Breast epithelium (tissue), 4 donors: Measurements from ENCODE around the gene PRR35. TPM values are rescaled to one million over a fixed set of nuclear protein-coding genes. Genes with fewer than 3 reads are reported as not detected.

ENCODE experiments used
- DNase-seq, 2 donors: peaks; one replicate each; pipeline ENCODE4 v3.0.0-alpha.2; 2019; ENCODE audit warnings: low spot score in 2 of 2
- H3K27ac ChIP-seq, 2 donors: fragments of 200-600 bp; sonication (generic) in 1 of 2; one replicate each; pipeline ENCODE4 v1.5.1; 2016 to 2019; ENCODE audit warnings: mild to moderate bottlenecking in 1 of 2
- H3K27me3 ChIP-seq, 2 donors: fragments of 200-600 bp; sonication (generic) in 1 of 2; one replicate each; pipeline versions ENCODE4 v1.5.1 to v1.6.0; 2017 to 2019; ENCODE audit warnings: control low read depth in 1 of 2, mild to moderate bottlenecking in 1 of 2
- H3K36me3 ChIP-seq: fragments of 200-600 bp; one replicate; pipeline ENCODE4 v1.5.1; 2019
- H3K4me1 ChIP-seq, 2 donors: fragments of 200-600 bp; sonication (generic); one replicate each; pipeline ENCODE4 v1.5.1; 2016 to 2019; ENCODE audit warnings: control low read depth in 1 of 2
- H3K4me3 ChIP-seq, 3 donors: fragments of 200-600 bp; sonication (generic); 1 replicate in 2 of 3; 2 replicates in 1 of 3; pipeline ENCODE4 v1.5.1; 2016 to 2019; ENCODE audit warnings: mild to moderate bottlenecking in 3 of 3, moderate library complexity in 2 of 3
- H3K9me3 ChIP-seq, 2 donors: fragments of 200-600 bp; sonication (generic) in 1 of 2; one replicate each; pipeline ENCODE4 v1.5.1; 2016 to 2019; ENCODE audit warnings: control low read depth in 1 of 2
- CTCF ChIP-seq, 3 donors: fragments of 450-650 bp; IDR thresholded peaks; one replicate each; pipeline ENCODE4 v1.5.1; 2016 to 2017; ENCODE audit warnings: antibody characterized with exemption in 3 of 3, mild to moderate bottlenecking in 3 of 3, moderate library complexity in 3 of 3
- POLR2A ChIP-seq: fragments of 450-650 bp; IDR thresholded peaks from one replicate; pipeline ENCODE4 v1.6.1; 2016; ENCODE audit warnings: antibody characterized with exemption, mild to moderate bottlenecking, moderate library complexity
- POLR2AphosphoS5 ChIP-seq, 3 donors: sonication (generic); formaldehyde crosslinking; IDR thresholded peaks; one replicate each; pipeline ENCODE4 v1.6.1; 2017; ENCODE audit warnings: antibody characterized with exemption in 3 of 3
- intact Hi-C: fragments of 100-400 bp; cut with DNase I; formaldehyde crosslinking; loops from one replicate; pipeline ENCODE4 v1.15.1; 2023; ENCODE audit warnings: low total_unique reads
- total RNA-seq, 3 donors: library from RNA; depleted of rRNA; stranded (reverse); fragments of >200 nt; gene quantifications; one replicate each; pipeline ENCODE4 v1.1.0, GENCODE V29; 2016

PRR35 gene
- total RNA-seq, 3 donors from 2014 or later = not detected

- Histone ChIP-seq H3K4me1 (peaks cover 0 to 3% of the 10 kb centered on the region in 2 donors), H3K4me3 (no peak overlapping the region), H3K27ac (no peak overlapping the region), H3K9me3 (no peaks in the 10 kb centered on the region), H3K27me3 (peaks cover 3 to 22% of the 10 kb centered on the region in 2 donors), H3K36me3 (peaks cover 9% of the 10 kb centered on the region)
- no peak for DNase-seq
- TF ChIP-seq CTCF (IDR thresholded peaks at IDR 0.05) (no peak), POLR2AphosphoS5 (IDR thresholded peaks at IDR 0.05) (no peak), POLR2A (no peak)
- intact Hi-C loops = no loop called here
Observed at GRCh38 chr16:555528-556473, 4.4 kb upstream of the PRR35 start.

- H3K4me1 ChIP-seq = peaks cover 0 to 3% of the 10 kb centered on the region in 2 donors
- intact Hi-C loops = no loop called here
- peaks cover 9% of the 10 kb centered on the region for H3K36me3 ChIP-seq
- TF ChIP-seq POLR2AphosphoS5 (IDR thresholded peaks at IDR 0.05) (no peak), CTCF (IDR thresholded peaks at IDR 0.05) (no peak), POLR2A (no peak)
- H3K27ac ChIP-seq = no peak overlapping the region
- no peak for DNase-seq
- no peak overlapping the region for H3K4me3 ChIP-seq
- no peaks in the 10 kb centered on the region for H3K9me3 ChIP-seq
- H3K27me3 ChIP-seq = peaks cover 5 to 30% of the 10 kb centered on the region in 2 donors
Observed at GRCh38 chr16:556474-557173, 3.6 kb upstream of the PRR35 start.

GRCh38 chr16:557463-558297, 2.5 kb upstream of the PRR35 start:
- Histone ChIP-seq H3K9me3 (no peaks in the 10 kb centered on the region), H3K27ac (no peak overlapping the region), H3K36me3 (peaks cover under 1% of the 10 kb centered on the region), H3K27me3 (peaks cover 5 to 36% of the 10 kb centered on the region in 2 donors), H3K4me1 (peaks cover 0 to 3% of the 10 kb centered on the region in 2 donors), H3K4me3 (no peak overlapping the region)
- intact Hi-C loops = no loop called here
- DNase-seq = no peak
- no peak for TF ChIP-seq POLR2AphosphoS5 (IDR thresholded peaks at IDR 0.05)
- TF ChIP-seq CTCF (IDR thresholded peaks at IDR 0.05) = no peak
- TF ChIP-seq POLR2A = no peak

- intact Hi-C loops = no loop called here
- Histone ChIP-seq H3K9me3 (no peaks in the 10 kb centered on the region), H3K27ac (no peak overlapping the region), H3K4me1 (peaks cover 0 to 3% of the 10 kb centered on the region in 2 donors), H3K36me3 (no peaks in the 10 kb centered on the region), H3K27me3 (peaks cover 5 to 37% of the 10 kb centered on the region in 2 donors), H3K4me3 (no peak overlapping the region)
- no peak for TF ChIP-seq CTCF (IDR thresholded peaks at IDR 0.05)
- no peak for TF ChIP-seq POLR2A
- no peak for TF ChIP-seq POLR2AphosphoS5 (IDR thresholded peaks at IDR 0.05)
- DNase-seq = no peak
Observed at GRCh38 chr16:558298-559020, 1.7 kb upstream of the PRR35 start.
